NK-92 (cell line): ENCODE measurements around the gene MIEN1.
"Not testable (repeated sequence)": the region's sequence is repeated elsewhere in the genome, so short reads cannot be mapped to it uniquely, and the experiment has no call there.

Experiments
- DNase-seq: peaks from one replicate; lab custom pipeline; 2025; ENCODE audit not compliant: unreplicated experiment; lab: John Stamatoyannopoulos, UW

Gene MIEN1

GRCh38 chr17:39701012-39701783 is 29.1 kb downstream of the MIEN1 start:
- DNase-seq, result no peak

- no peak for DNase-seq
Measured at GRCh38 chr17:39700148-39700987, 30.0 kb downstream of the MIEN1 start.

GRCh38 chr17:39699818-39700147 is 30.5 kb downstream of the MIEN1 start, which contains the start of gene ERBB2:
Gene ERBB2 (plus strand): TSS chr17:39700064. CDS start chr17:39700239, 175 bp downstream.
- no peak for DNase-seq

GRCh38 chr17:39699157-39699817 is 31.0 kb downstream of the MIEN1 start:
- DNase-seq, result not testable (repeated sequence)

- no peak for DNase-seq
Measured at GRCh38 chr17:39697961-39698360, 32.4 kb downstream of the MIEN1 start.

- no peak for DNase-seq
Measured at GRCh38 chr17:39696731-39697130, 33.6 kb downstream of the MIEN1 start.

GRCh38 chr17:39695089-39695474 is 35.2 kb downstream of the MIEN1 start:
- DNase-seq, result no peak

GRCh38 chr17:39694593-39694992 is 35.7 kb downstream of the MIEN1 start:
- DNase-seq, result no peak

GRCh38 chr17:39688945-39689344 is 41.4 kb downstream of the MIEN1 start:
- no peak for DNase-seq

GRCh38 chr17:39688475-39688835 is 41.9 kb downstream of the MIEN1 start:
- no peak for DNase-seq

- DNase-seq, result no peak
Measured at GRCh38 chr17:39687546-39688474, 42.5 kb downstream of the MIEN1 start, which contains the start of gene PGAP3. Gene PGAP3 (minus strand): TSS chr17:39688057. CDS start chr17:39688014, 43 bp downstream.

GRCh38 chr17:39687101-39687545 is 43.2 kb downstream of the MIEN1 start:
- DNase-seq, result no peak

- DNase-seq, result no peak
Measured at GRCh38 chr17:39684369-39685192, 45.8 kb downstream of the MIEN1 start.

- DNase-seq, result no peak
Measured at GRCh38 chr17:39683295-39683939, 46.9 kb downstream of the MIEN1 start.

GRCh38 chr17:39679521-39680192 is 50.7 kb downstream of the MIEN1 start:
- no peak for DNase-seq
